ENCODE measurements around the gene KDM6B. TPM values are rescaled to one million over a fixed set of nuclear protein-coding genes. Genes with fewer than 3 reads are reported as not detected.
A peak's percentile ranks its signal among the peaks of the same experiment; 100 is the strongest.

Gene KDM6B
- polyA plus RNA-seq, 1 donor from 2014 or later = 2.5 TPM

GRCh38 chr17:7825206-7825990 lies 8.6 kb upstream of the KDM6B start:
- peak; percentile 39 for TF ChIP-seq CTCF (IDR thresholded peaks at IDR 0.05; ENCODE audit: poor library complexity, severe bottlenecking)
- no peak for TF ChIP-seq MXI1 (conservative IDR thresholded peaks at IDR 0.05; ENCODE audit: poor library complexity, severe bottlenecking)
- Histone ChIP-seq H3K9me3 (ENCODE audit: low read length) (no peaks in the 10 kb centered on the region), H3K9ac (ENCODE audit: low read length) (no peak overlapping the region), H3K79me2 (replicated peaks; ENCODE audit: insufficient read depth, low read length) (no peaks in the 10 kb centered on the region), H3K4me3 (ENCODE audit: low read length) (no peak overlapping the region), H3K36me3 (ENCODE audit: insufficient read depth, low read length) (no peaks in the 10 kb centered on the region), H3K27me3 (ENCODE audit: insufficient read depth, low read depth, low read length) (no peaks in the 10 kb centered on the region), H3K4me2 (ENCODE audit: low read length) (no peak overlapping the region), H3K27ac (ENCODE audit: low read length) (no peak overlapping the region), H2AFZ (ENCODE audit: low read depth, low read length) (no peak overlapping the region), H3F3A (ENCODE audit: insufficient read depth, low read length, poor library complexity, severe bottlenecking) (no peaks in the 10 kb centered on the region), H4K20me1 (ENCODE audit: insufficient read depth) (no peaks in the 10 kb centered on the region), H3K9me2 (ENCODE audit: insufficient read depth, low read length) (no peaks in the 10 kb centered on the region)

GRCh38 chr17:7830616-7831015 lies 3.4 kb upstream of the KDM6B start:
- H3K9ac ChIP-seq (ENCODE audit: low read length) = no peak overlapping the region
- no peak for TF ChIP-seq RAD21 (conservative IDR thresholded peaks at IDR 0.05)
- TF ChIP-seq TAF1 (IDR thresholded peaks at IDR 0.05; ENCODE audit: low read depth) = no peak
- TF ChIP-seq POLR2AphosphoS5 (IDR thresholded peaks at IDR 0.05) = no peak
- TF ChIP-seq REST (IDR thresholded peaks at IDR 0.05; ENCODE audit: borderline replicate concordance) = no peak
- TF ChIP-seq CTCF (IDR thresholded peaks at IDR 0.05; ENCODE audit: poor library complexity, severe bottlenecking) = no peak
- H3K4me3 ChIP-seq (ENCODE audit: low read length) = no peak overlapping the region
- H3K9me2 ChIP-seq (ENCODE audit: insufficient read depth, low read length) = no peaks in the 10 kb centered on the region
- H3K9me3 ChIP-seq (ENCODE audit: low read length) = no peaks in the 10 kb centered on the region
- H3K27me3 ChIP-seq (ENCODE audit: insufficient read depth, low read depth, low read length) = no peaks in the 10 kb centered on the region
- no peaks in the 10 kb centered on the region for H3F3A ChIP-seq (ENCODE audit: insufficient read depth, low read length, poor library complexity, severe bottlenecking)
- H2AFZ ChIP-seq (ENCODE audit: low read depth, low read length) = no peak overlapping the region
- H3K79me2 ChIP-seq (replicated peaks; ENCODE audit: insufficient read depth, low read length) = no peaks in the 10 kb centered on the region
- no peak overlapping the region for H3K4me2 ChIP-seq (ENCODE audit: low read length)
- no peaks in the 10 kb centered on the region for H4K20me1 ChIP-seq (ENCODE audit: insufficient read depth)
- no peak overlapping the region for H3K27ac ChIP-seq (ENCODE audit: low read length)
- no peaks in the 10 kb centered on the region for H3K36me3 ChIP-seq (ENCODE audit: insufficient read depth, low read length)

All from neural cell (in vitro differentiated cells).